OCI-LY3 (cell line): Measurements from ENCODE around the gene ZNF830.
"Not testable (repeated sequence)": the region's sequence is repeated elsewhere in the genome, so short reads cannot be mapped to it uniquely, and the experiment has no call there.

Experiments
- EZH2phosphoT487 ChIP-seq: fragments of 200-600 bp; shearing (Covaris generic); IDR thresholded peaks from 2 replicates; pipeline ENCODE4 v1.6.1; 2018; ENCODE audit warnings: antibody characterized with exemption, mixed run types, low read depth
- TF ChIP-seq, protein P1 (sequence below): fragments of 200-600, 300-600 bp; sonication (generic); IDR thresholded peaks from 2 replicates; pipeline ENCODE4 v1.5.1; 2014; ENCODE audit warnings: antibody characterized with exemption, low read length, low read depth

DNA sequence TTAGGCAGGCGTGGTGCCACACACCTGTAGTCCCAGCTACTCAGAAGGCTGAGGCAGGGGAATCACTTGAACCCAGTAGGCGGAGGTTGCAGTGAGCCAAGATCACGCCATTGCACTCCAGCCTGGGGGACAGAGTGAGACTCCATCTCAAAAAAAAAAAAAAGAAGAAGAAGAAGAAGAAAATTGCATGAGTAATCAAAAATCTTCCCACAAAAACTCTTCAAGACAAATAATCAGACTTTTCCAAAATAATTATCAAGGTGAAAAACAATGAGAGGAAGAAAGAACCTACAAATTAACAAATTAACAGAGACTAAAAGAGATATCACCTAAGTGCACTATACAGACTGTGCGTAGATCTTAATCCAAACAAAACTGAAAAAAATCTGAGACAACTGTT is 10.6 kb upstream of the ZNF830 start:
- TF ChIP-seq, protein P1, sequence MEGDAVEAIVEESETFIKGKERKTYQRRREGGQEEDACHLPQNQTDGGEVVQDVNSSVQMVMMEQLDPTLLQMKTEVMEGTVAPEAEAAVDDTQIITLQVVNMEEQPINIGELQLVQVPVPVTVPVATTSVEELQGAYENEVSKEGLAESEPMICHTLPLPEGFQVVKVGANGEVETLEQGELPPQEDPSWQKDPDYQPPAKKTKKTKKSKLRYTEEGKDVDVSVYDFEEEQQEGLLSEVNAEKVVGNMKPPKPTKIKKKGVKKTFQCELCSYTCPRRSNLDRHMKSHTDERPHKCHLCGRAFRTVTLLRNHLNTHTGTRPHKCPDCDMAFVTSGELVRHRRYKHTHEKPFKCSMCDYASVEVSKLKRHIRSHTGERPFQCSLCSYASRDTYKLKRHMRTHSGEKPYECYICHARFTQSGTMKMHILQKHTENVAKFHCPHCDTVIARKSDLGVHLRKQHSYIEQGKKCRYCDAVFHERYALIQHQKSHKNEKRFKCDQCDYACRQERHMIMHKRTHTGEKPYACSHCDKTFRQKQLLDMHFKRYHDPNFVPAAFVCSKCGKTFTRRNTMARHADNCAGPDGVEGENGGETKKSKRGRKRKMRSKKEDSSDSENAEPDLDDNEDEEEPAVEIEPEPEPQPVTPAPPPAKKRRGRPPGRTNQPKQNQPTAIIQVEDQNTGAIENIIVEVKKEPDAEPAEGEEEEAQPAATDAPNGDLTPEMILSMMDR: not testable (repeated sequence)
- not testable (repeated sequence) for TF ChIP-seq EZH2phosphoT487
